ENCODE data around the gene MUC13. TPM values are rescaled to one million over a fixed set of nuclear protein-coding genes. Genes with fewer than 3 reads are reported as not detected.

The MUC13 gene
- total and polyA plus RNA-seq, 9 of the 15 experiments (the other 6 are each of a cell fraction or from before 2014, with no cell fraction given): 0.09 TPM; not detected in 8

GRCh38 chr3:124884474-124885101, 50.0 kb downstream of the MUC13 start:
- H2AFZ ChIP-seq (ENCODE audit: low read depth, low read length): no peak overlapping the region
- no peak for TF ChIP-seq ZNF764 (CRISPR knock-in tag; IDR thresholded peaks at IDR 0.05; ENCODE audit: low read depth)
- TF ChIP-seq JUND (IDR thresholded peaks at IDR 0.05; ENCODE audit: borderline replicate concordance, low read depth, low read length): no peak
- TF ChIP-seq JUND (tag; IDR thresholded peaks at IDR 0.05; ENCODE audit: borderline replicate concordance, low read depth, low read length): no peak
- no peak for TF ChIP-seq SIRT6 (IDR thresholded peaks at IDR 0.05; ENCODE audit: low read depth, low read length)
- no peak for TF ChIP-seq HDAC1 (IDR thresholded peaks at IDR 0.05)
- TF ChIP-seq UBTF (IDR thresholded peaks at IDR 0.05; ENCODE audit: borderline replicate concordance in 1 of 2, low read depth in 2 of 2, low read length in 2 of 2): no peak
- no peak for TF ChIP-seq ZNF232 (CRISPR knock-in tag; IDR thresholded peaks at IDR 0.05)
- no peak for TF ChIP-seq FOXA1 (IDR thresholded peaks at IDR 0.05; ENCODE audit: borderline replicate concordance)
- TF ChIP-seq TAF15 (IDR thresholded peaks at IDR 0.05; ENCODE audit: low read depth, low read length): no peak
- no peak for TF ChIP-seq PRPF4 (IDR thresholded peaks at IDR 0.05; ENCODE audit: insufficient read depth, low read depth, low read length, poor library complexity, severe bottlenecking)
- TF ChIP-seq EGR1 (conservative IDR thresholded peaks at IDR 0.05): no peak
- no peak for TF ChIP-seq ATF7 (IDR thresholded peaks at IDR 0.05)
- no peak for TF ChIP-seq HOMEZ (CRISPR knock-in tag; IDR thresholded peaks at IDR 0.05)
- no peak for TF ChIP-seq KAT2B (IDR thresholded peaks at IDR 0.05; ENCODE audit: low read depth, low read length)
- TF ChIP-seq ZNF282 (CRISPR knock-in tag; IDR thresholded peaks at IDR 0.05): no peak
- TF ChIP-seq SAFB2 (IDR thresholded peaks at IDR 0.05; ENCODE audit: borderline replicate concordance, low read depth, low read length, severe bottlenecking): no peak
- no peak overlapping the region for H3K9ac ChIP-seq (ENCODE audit: insufficient read depth in 1 of 2, low read depth in 2 of 2, low read length in 2 of 2)
- no TSS peak for BruUV-seq (replicated peaks)
- ChIA-PET POLR2A (no interaction called here), CTCF (ENCODE audit: low intra/inter-chr PET ratio) (no interaction called here)
- no peak overlapping the region for H3K27ac ChIP-seq (ENCODE audit: extremely low read depth, low read depth, low read length)
- no peaks in the 10 kb centered on the region; a peak in 1 of 5 replicates for H3K27me3 ChIP-seq (ENCODE audit: control insufficient read depth in 2 of 2, insufficient read depth in 2 of 2, low read length in 2 of 2)
- H3K4me1 ChIP-seq (replicated peaks in 1 of 2; ENCODE audit: control insufficient read depth in 2 of 2, insufficient read depth in 2 of 2, low read length in 2 of 2): peaks cover 18 to 30% of the 10 kb centered on the region in 2 experiments
- in situ Hi-C loops (cut with MboI): no loop called here
- H3K79me2 ChIP-seq (ENCODE audit: control insufficient read depth, insufficient read depth, low read length): peaks cover 19% of the 10 kb centered on the region; the same call in 2 of the 3 replicates
- WGBS (ENCODE audit: insufficient coverage, low coverage, missing lambda C conversion rate): 61% methylated on average over 4 of the region's 7 CpGs
- intact Hi-C loops (cut with micrococcal nuclease): loop anchor here (5.0 to 10.0 kb wide), 2 partner anchors 50 to 112 kb away; no protein-coding TSS in a partner anchor
- H3K4me2 ChIP-seq (ENCODE audit: insufficient read depth, low read length): no peak overlapping the region
- H3K36me3 ChIP-seq (ENCODE audit: control insufficient read depth, insufficient read depth, low read length): no peaks in the 10 kb centered on the region
- H3K4me3 ChIP-seq: no peak overlapping the region
- no peaks in the 10 kb centered on the region for H4K20me1 ChIP-seq (replicated peaks; ENCODE audit: control insufficient read depth, insufficient read depth, low read length)
- FAIRE-seq (no peak), ATAC-seq (no peak), DNase-seq (ENCODE audit: extremely low read depth in 1 of 4, low spot score in 3 of 4) (no peak)
- H3K9me3 ChIP-seq (replicated peaks; ENCODE audit: control insufficient read depth, insufficient read depth, low read depth, low read length): no peaks in the 10 kb centered on the region
- H3K9me1 ChIP-seq (ENCODE audit: control insufficient read depth, insufficient read depth, low read length): no peaks in the 10 kb centered on the region

All from K562 (cell line).